GM23338 (cell line): ENCODE results near the gene SLX9.

Experiments used
- CREB1 ChIP-seq: fragments of 250-450 bp; sonication (Bioruptor Pico); IDR thresholded peaks from 2 replicates; pipeline ENCODE4 v1.5.0; 2020; ENCODE audit warnings: low read depth, mild to moderate bottlenecking, moderate library complexity
- CTCF ChIP-seq, 2 experiments: fragments of 200-600 bp in 1 of 2; sonication (generic) in 1 of 2; conservative IDR thresholded peaks; 2 replicates each; pipeline versions ENCODE4 v1.5.1 to v1.6.1; 2016 to 2017; ENCODE audit warnings: antibody characterized with exemption in 2 of 2, low read depth in 2 of 2, mild to moderate bottlenecking in 2 of 2, moderate library complexity in 1 of 2
- EZH2 ChIP-seq: fragments of 200-600 bp; sonication (generic); IDR thresholded peaks from one replicate; pipeline ENCODE4 v1.8.0; 2017; ENCODE audit warnings: antibody characterized with exemption, mild to moderate bottlenecking, low read depth; ENCODE audit not compliant: unreplicated experiment
- EZH2phosphoT487 ChIP-seq: fragments of 200-600 bp; sonication (generic); IDR thresholded peaks from one replicate; pipeline ENCODE4 v1.8.1; 2018; ENCODE audit warnings: antibody characterized with exemption; ENCODE audit not compliant: unreplicated experiment
- JUNB ChIP-seq: IDR thresholded peaks from one replicate; pipeline ENCODE4 v1.6.1; 2016; ENCODE audit warnings: antibody characterized with exemption; ENCODE audit not compliant: unreplicated experiment
- POLR2AphosphoS5 ChIP-seq: IDR thresholded peaks from 2 replicates; pipeline ENCODE4 v1.6.1; 2016; ENCODE audit warnings: antibody characterized with exemption, low read depth
- STAT1 ChIP-seq: IDR thresholded peaks from one replicate; pipeline ENCODE4 v1.6.1; 2016; ENCODE audit warnings: antibody characterized with exemption; ENCODE audit not compliant: unreplicated experiment
- TF ChIP-seq, protein P1 (sequence below): IDR thresholded peaks from one replicate; pipeline ENCODE4 v1.6.1; 2018; ENCODE audit warnings: antibody characterized with exemption; ENCODE audit not compliant: unreplicated experiment

DNA sequence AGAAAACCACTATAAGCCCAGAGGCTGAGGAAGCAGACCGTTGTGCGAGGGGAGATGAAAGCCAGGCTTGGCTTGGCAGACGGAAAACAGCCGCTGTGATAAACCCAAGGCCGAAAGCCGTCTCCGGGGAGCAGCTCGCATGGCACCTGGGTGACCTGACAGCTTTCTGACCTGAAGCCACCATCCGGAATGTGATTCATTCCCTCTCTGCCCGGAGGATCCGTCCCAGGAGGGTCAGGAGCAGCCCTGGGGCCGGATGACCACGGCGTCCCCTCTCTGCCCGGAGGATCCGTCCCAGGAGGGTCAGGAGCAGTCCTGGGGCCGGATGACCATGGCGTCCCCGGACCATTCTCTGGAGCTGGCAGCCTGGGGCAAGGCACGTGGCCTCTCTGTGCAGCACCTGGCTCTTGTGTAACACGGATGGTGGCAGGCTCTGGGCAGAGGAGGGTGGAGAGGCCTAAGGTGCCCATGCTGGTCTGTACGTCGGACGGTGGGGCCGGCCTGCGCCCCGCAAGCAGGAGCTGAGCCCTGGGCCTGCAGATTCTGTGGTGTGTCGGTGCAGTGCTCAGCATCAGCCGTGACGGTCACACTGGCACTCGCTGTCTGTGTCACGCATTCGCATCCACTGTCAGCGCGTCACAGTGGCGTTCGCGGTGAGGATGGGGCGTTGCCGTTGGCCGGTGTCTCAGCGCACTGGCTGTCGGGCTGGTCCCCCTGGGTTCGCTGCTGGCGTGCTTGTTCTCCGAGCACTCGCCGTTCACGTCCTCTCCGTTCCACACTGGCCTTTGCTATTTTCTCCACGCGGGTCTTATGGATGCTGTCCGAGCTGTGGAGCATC, 50.3 kb downstream of the SLX9 start:
- no peak for TF ChIP-seq CTCF (conservative IDR thresholded peaks at IDR 0.05; ENCODE audit: low read depth in 2 of 2)
- no peak for TF ChIP-seq EZH2
- TF ChIP-seq EZH2phosphoT487, result no peak
- TF ChIP-seq POLR2AphosphoS5, result no peak
- no peak for TF ChIP-seq CREB1 (CRISPR knock-in tag)
- TF ChIP-seq, protein P1, sequence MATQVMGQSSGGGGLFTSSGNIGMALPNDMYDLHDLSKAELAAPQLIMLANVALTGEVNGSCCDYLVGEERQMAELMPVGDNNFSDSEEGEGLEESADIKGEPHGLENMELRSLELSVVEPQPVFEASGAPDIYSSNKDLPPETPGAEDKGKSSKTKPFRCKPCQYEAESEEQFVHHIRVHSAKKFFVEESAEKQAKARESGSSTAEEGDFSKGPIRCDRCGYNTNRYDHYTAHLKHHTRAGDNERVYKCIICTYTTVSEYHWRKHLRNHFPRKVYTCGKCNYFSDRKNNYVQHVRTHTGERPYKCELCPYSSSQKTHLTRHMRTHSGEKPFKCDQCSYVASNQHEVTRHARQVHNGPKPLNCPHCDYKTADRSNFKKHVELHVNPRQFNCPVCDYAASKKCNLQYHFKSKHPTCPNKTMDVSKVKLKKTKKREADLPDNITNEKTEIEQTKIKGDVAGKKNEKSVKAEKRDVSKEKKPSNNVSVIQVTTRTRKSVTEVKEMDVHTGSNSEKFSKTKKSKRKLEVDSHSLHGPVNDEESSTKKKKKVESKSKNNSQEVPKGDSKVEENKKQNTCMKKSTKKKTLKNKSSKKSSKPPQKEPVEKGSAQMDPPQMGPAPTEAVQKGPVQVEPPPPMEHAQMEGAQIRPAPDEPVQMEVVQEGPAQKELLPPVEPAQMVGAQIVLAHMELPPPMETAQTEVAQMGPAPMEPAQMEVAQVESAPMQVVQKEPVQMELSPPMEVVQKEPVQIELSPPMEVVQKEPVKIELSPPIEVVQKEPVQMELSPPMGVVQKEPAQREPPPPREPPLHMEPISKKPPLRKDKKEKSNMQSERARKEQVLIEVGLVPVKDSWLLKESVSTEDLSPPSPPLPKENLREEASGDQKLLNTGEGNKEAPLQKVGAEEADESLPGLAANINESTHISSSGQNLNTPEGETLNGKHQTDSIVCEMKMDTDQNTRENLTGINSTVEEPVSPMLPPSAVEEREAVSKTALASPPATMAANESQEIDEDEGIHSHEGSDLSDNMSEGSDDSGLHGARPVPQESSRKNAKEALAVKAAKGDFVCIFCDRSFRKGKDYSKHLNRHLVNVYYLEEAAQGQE, result no peak
- no peak for TF ChIP-seq STAT1
- TF ChIP-seq JUNB, result no peak
